ENCODE data around the gene ATG3.
"Not testable (repeated sequence)": the region's sequence is repeated elsewhere in the genome, so short reads cannot be mapped to it uniquely, and the experiment has no call there.

The ATG3 gene

GRCh38 chr3:112561734-112562529, at the start of gene ATG3, which contains the start of gene SLC35A5:
Gene ATG3 (minus strand): TSS chr3:112561962. CDS start chr3:112561528, 434 bp downstream.
Gene SLC35A5 (plus strand): TSS chr3:112562045. CDS start chr3:112563404, 1,359 bp downstream.
- DNase-seq: peak; percentile 99

DNA sequence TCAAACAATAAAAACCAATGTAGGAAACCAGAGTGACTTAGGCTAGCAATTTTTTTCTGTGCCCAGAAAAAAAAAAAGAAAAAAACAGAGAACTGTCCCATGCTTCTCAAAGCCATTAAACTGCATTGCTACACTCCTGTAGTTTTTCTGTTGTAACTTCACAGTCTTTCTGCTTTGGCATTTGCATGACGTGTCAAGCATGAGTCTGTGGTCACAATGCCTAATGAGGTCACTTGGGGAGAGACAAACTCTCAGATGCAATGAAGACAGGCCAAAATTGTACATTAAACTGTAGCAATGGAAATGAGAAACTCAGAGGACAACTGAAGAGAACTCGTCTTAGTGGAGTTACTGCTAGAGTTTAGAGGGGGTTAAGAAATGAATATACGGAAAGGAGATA, 48.4 kb upstream of the ATG3 start:
- DNase-seq: peak; percentile 53 to 81 (median 65)

- DNase-seq: no peak
These were observed 46.1 kb upstream of the ATG3 start for GRCh38 chr3:112607863-112608262.

- no peak for DNase-seq
These were observed 44.3 kb upstream of the ATG3 start for GRCh38 chr3:112606098-112606497.

DNA sequence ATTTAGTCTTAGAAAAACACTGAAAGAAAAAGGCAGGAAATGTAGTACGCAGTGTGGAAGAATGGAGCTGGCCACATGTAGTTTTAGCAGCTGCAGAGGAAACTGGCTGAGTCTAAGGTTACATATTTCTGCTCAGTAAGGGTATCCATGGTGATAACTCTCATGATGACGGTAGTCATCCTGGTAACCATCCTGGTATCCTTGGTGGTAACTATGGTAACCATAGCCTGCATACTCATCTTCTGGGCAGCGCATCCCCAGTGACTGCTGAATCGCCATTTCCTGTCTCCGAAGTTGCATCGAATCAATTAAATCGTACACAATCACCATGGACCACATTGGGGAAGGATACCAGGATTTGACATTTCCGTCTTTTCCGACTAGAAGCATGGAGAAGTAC, 43.5 kb upstream of the ATG3 start:
- DNase-seq: no peak

DNA sequence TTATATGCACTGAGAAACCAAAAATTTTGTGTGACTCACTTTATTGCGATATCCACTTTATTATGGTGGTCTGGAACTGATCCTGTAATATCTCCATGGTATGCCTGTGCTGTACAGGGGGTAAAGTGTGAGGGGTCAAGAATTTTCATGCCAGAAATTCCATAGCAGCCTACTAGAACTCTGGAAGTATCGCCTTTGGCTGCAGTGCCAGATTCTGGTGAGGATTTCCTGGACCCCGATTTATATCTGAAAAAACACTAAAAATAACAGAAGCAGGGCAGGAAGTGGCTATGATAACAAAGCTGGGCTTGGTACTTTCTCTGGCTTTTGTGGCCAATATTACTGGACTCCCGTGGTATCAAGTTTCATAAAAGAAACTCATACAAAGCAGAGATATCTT, 42.8 kb upstream of the ATG3 start:
- no peak for DNase-seq

- no peak for DNase-seq
These were observed 40.6 kb upstream of the ATG3 start for GRCh38 chr3:112602217-112602838.

DNA sequence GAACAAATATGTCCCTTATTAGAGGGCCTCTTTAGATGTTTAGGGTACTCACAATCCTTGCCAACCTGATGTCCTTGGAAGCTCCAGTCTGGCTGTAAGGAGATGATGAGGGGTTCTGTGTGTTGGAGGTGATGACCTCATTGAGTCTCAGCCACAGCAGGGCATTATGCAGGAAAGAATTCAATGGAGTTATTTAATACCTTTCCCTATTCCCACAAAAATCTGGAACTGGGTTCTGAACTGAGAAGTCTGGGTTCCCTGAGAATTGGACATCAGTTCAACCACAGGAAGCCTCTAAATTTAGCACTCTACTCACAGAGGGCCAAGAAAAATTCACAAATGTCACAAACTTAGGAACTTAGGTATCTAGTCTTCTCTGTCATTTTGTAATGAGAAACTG, 37.0 kb upstream of the ATG3 start:
- DNase-seq: no peak

DNA sequence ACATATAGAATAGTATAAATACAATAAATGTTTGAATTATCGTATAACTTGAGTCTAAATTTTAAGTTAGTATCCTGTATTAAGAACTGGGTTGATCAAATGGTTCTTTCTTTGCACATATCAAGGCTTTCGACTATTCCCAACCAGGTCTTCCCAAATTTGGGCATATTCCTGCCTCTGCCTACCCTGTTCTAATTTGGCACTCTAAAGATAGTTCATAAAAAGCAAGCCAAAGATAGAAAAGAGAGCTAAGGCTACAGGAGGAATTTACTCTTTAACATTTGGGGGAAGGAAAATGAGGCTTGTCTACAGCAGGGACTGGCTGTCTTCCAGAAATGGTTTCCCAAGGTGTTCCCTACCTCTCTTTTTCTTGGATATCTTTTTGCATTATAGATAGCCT, 36.2 kb upstream of the ATG3 start:
- no peak for DNase-seq

GRCh38 chr3:112594856-112595255, 33.1 kb upstream of the ATG3 start:
- DNase-seq: no peak

DNA sequence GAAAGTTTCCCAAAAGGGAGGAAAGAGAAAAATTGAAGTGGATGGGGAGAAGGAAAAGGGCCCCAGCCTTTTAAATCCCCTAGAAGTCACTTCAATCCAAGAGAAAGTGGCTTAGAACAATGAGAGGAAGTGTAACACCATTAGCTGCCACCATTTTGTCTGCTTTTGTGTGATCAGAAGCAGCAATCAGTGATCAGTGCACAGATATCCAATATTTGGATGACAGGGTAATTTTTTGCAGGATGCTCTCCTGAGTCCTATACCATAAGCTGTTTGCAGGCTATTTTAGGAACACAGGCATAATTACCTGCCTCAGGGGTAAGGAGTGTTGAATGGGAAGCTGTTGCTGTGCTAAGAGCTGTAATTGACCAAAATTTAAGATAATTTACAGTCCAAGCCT, 31.5 kb upstream of the ATG3 start:
- no peak for DNase-seq

DNA sequence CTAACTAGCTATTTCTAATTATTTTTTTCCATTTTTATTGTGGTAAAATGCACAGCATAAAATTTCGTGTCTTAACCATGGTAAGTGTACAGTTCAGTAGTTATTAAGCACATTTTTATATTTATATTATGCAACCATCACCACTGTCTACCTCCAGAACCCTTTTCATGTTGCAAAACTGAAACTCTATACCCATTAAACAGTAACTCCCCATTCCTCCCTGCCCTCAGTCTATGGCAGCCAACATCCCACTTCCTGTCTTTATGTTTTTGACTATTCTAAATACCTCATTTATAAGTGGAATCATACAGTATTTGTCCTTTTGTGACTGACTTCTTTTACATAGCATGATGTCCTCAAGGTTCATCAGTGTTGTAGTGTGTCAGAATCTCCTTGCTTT, 25.6 kb upstream of the ATG3 start:
- DNase-seq: no peak

- no peak for DNase-seq
These were observed 24.0 kb upstream of the ATG3 start for GRCh38 chr3:112585782-112586181.

GRCh38 chr3:112583105-112583504, 21.3 kb upstream of the ATG3 start:
- no peak for DNase-seq

- DNase-seq: peak; percentile 47 to 57 (median 55)
These were observed 20.6 kb upstream of the ATG3 start for GRCh38 chr3:112582244-112582874.

GRCh38 chr3:112579697-112580096, 17.9 kb upstream of the ATG3 start:
- DNase-seq: no peak

- DNase-seq: peak; percentile 17 to 63 (median 53)
These were observed 17.5 kb upstream of the ATG3 start for GRCh38 chr3:112579232-112579631.

GRCh38 chr3:112572701-112573100, 10.9 kb upstream of the ATG3 start:
- peak; percentile 25 to 56 (median 54) for DNase-seq

DNA sequence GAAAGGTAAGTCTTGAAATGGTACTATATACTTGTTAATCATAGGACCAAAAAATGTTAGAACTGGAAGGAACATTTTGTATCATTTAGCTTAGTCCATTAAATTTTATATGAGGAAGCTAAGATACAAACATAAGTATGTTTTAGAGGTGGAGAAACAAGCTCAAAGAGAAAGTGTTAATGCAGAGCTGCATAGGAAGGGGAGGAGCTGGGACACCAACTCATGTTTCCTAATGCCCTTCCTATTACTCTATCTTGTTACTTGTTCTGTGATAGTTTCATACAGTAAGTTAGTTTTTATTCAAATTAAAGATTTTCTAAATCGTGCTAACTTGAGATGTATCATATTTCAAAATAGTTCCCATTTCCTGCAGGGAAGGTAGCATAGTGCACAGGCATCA, 7.5 kb upstream of the ATG3 start:
- peak in 1 of 3 donors; percentile 16 for DNase-seq

DNA sequence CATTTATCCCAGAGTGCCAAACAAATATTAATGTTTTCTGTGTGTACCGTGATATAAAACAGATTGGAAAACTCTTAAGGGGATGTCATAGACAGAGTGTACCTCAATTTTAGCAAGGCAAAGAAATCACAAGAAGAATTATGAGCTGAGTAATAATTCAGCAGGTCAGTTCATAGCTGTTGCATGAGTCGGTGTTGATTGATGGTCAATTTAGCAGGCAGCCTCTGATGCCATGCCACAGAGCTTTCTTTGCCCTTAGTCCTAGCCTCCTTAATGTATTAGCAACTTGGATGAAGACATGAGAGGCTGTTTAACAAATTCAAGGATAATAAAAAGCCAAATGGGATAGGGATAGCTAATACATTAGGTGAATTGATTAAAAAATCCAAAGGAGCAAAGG, 6.9 kb upstream of the ATG3 start:
- DNase-seq: no peak

DNA sequence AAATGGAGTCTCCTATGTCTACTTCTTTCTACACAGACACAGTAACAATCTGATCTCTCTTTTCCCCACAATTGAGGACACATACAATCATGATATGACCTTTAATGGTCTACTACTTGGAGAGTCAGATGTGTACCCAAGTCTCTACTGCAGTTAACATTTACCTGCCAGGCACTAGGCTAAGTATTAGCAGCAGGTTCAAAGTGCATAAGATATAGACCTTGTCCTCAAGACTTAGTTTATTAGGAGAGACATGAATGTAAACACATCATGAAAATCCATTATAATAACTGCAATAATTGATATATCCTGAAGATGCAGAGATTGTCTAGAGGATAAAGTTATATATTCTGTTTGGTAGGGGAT, 3.2 kb upstream of the ATG3 start:
- DNase-seq: no peak

GRCh38 chr3:112564247-112564939, 2.6 kb upstream of the ATG3 start:
- DNase-seq: not testable (repeated sequence)

GRCh38 chr3:112561484-112561733, 353 bp downstream of the ATG3 start:
- DNase-seq: peak in 2 of 3 donors; percentile 83 to 89

Data from suppressor macrophage treated with lipopolysaccharide for 1 hour (primary cell).